Femur (tissue), 1 donor: ENCODE results near the gene ENTREP3.
A peak's percentile ranks its signal among the peaks of the same experiment; 100 is the strongest.
"Not testable (repeated sequence)": the region's sequence is repeated elsewhere in the genome, so short reads cannot be mapped to it uniquely, and the experiment has no call there.

Experiments used
- DNase-seq: peaks from one replicate; pipeline ENCODE4 v3.0.0-alpha.2; 2017

Gene ENTREP3

GRCh38 chr1:155255243-155256007 is at the start of gene ENTREP3:
ENTREP3 (minus strand) TSS chr1:155255483; CDS start chr1:155254877, 606 bp downstream.
- peak; percentile 95 for DNase-seq

GRCh38 chr1:155304558-155305063 is 49.3 kb upstream of the ENTREP3 start:
- DNase-seq = no peak

- no peak for DNase-seq
Observed at GRCh38 chr1:155301342-155301841, 46.1 kb upstream of the ENTREP3 start, which contains the start of gene PKLR. PKLR (minus strand) TSS chr1:155301438; CDS start chr1:155301395, 43 bp downstream.

- DNase-seq = no peak
Observed at GRCh38 chr1:155300553-155301329, 45.5 kb upstream of the ENTREP3 start.

GRCh38 chr1:155300024-155300423 is 44.7 kb upstream of the ENTREP3 start:
- no peak for DNase-seq

GRCh38 chr1:155297384-155297783 is 42.1 kb upstream of the ENTREP3 start:
- no peak for DNase-seq

GRCh38 chr1:155296661-155297060 is 41.4 kb upstream of the ENTREP3 start:
- DNase-seq = no peak

- DNase-seq = no peak
Observed at GRCh38 chr1:155295942-155296267, 40.6 kb upstream of the ENTREP3 start.

GRCh38 chr1:155295183-155295941 is 40.1 kb upstream of the ENTREP3 start:
- no peak for DNase-seq

GRCh38 chr1:155294520-155295182 is 39.4 kb upstream of the ENTREP3 start:
- no peak for DNase-seq

GRCh38 chr1:155293086-155293749 is 37.9 kb upstream of the ENTREP3 start:
- no peak for DNase-seq

- DNase-seq = not testable (repeated sequence)
Observed at GRCh38 chr1:155291006-155291405, 35.7 kb upstream of the ENTREP3 start.

GRCh38 chr1:155287987-155288543 is 32.8 kb upstream of the ENTREP3 start:
- DNase-seq = no peak

- DNase-seq = no peak
Observed at GRCh38 chr1:155286544-155286943, 31.3 kb upstream of the ENTREP3 start.

GRCh38 chr1:155285631-155286044 is 30.4 kb upstream of the ENTREP3 start:
- no peak for DNase-seq

GRCh38 chr1:155285063-155285462 is 29.8 kb upstream of the ENTREP3 start:
- DNase-seq = no peak

- DNase-seq = no peak
Observed at GRCh38 chr1:155284476-155284875, 29.2 kb upstream of the ENTREP3 start.

GRCh38 chr1:155282488-155283091 is 27.3 kb upstream of the ENTREP3 start:
- no peak for DNase-seq

- no peak for DNase-seq
Observed at GRCh38 chr1:155279268-155279667, 24.0 kb upstream of the ENTREP3 start.

GRCh38 chr1:155278689-155279160 is 23.4 kb upstream of the ENTREP3 start:
- no peak for DNase-seq
